ENCODE results near the gene CFD. TPM values are rescaled to one million over a fixed set of nuclear protein-coding genes. Genes with fewer than 3 reads are reported as not detected.
"Not testable (repeated sequence)": the region's sequence is repeated elsewhere in the genome, so short reads cannot be mapped to it uniquely, and the experiment has no call there.

CFD gene
- total and polyA plus RNA-seq, 4 donors: 90.8 to 227 (median 141) TPM

GRCh38 chr19:815775-816499 is 43.5 kb upstream of the CFD start:
- H3K27ac ChIP-seq (ENCODE audit: low read depth in 1 of 2, low read length in 1 of 2): no peak overlapping the region
- no peak overlapping the region for H3K4me3 ChIP-seq
- DNase-seq (no peak), ATAC-seq (ENCODE audit: insufficient read depth, low FRiP score) (no peak)
- TF ChIP-seq CTCF (IDR thresholded peaks at IDR 0.05; ENCODE audit: control extremely low read depth, extremely low read depth): no peak
- H3K36me3 ChIP-seq (ENCODE audit: control insufficient read depth in 4 of 4, insufficient read depth in 4 of 4, low read length in 4 of 4): peaks cover 3 to 26% (median 11%) of the 10 kb centered on the region in 4 donors
- 94 to 97% methylated on average over 13 of the region's 13 CpGs for WGBS, 2 donors
- H3K9me3 ChIP-seq (ENCODE audit: control insufficient read depth in 4 of 4, insufficient read depth in 3 of 4, low read length in 3 of 4): no peaks in the 10 kb centered on the region
- H3K9ac ChIP-seq (ENCODE audit: insufficient read depth in 1 of 2, low read length in 2 of 2): no peak overlapping the region
- H3K4me1 ChIP-seq (ENCODE audit: control insufficient read depth in 5 of 5, insufficient read depth in 5 of 5, low read length in 5 of 5): no peaks in the 10 kb centered on the region
- H3K27me3 ChIP-seq (ENCODE audit: control insufficient read depth in 3 of 3, insufficient read depth in 3 of 3, low read length in 2 of 3): no peaks in the 10 kb centered on the region

GRCh38 chr19:816500-816857 is 43.0 kb upstream of the CFD start:
- Histone ChIP-seq H3K9ac (ENCODE audit: insufficient read depth in 1 of 2, low read length in 2 of 2) (no peak overlapping the region), H3K4me1 (ENCODE audit: control insufficient read depth in 5 of 5, insufficient read depth in 5 of 5, low read length in 5 of 5) (peaks cover 0 to 2% (median 0%) of the 10 kb centered on the region in 5 donors), H3K27ac (ENCODE audit: low read depth in 1 of 2, low read length in 1 of 2) (no peak overlapping the region), H3K4me3 (no peak overlapping the region), H3K27me3 (ENCODE audit: control insufficient read depth in 3 of 3, insufficient read depth in 3 of 3, low read length in 2 of 3) (no peaks in the 10 kb centered on the region), H3K9me3 (ENCODE audit: control insufficient read depth in 4 of 4, insufficient read depth in 3 of 4, low read length in 3 of 4) (no peaks in the 10 kb centered on the region), H3K36me3 (ENCODE audit: control insufficient read depth in 4 of 4, insufficient read depth in 4 of 4, low read length in 4 of 4) (peaks cover 2 to 22% (median 8%) of the 10 kb centered on the region in 4 donors)
- ATAC-seq (ENCODE audit: insufficient read depth, low FRiP score): no peak
- WGBS, 2 donors: 88 to 98% methylated on average over 2 of the region's 2 CpGs
- no peak for TF ChIP-seq CTCF (IDR thresholded peaks at IDR 0.05; ENCODE audit: control extremely low read depth, extremely low read depth)
- DNase-seq: no peak

GRCh38 chr19:820212-820611 is 39.3 kb upstream of the CFD start:
- not testable (repeated sequence) for H3K9ac ChIP-seq (ENCODE audit: insufficient read depth in 1 of 2, low read length in 2 of 2); H3K4me1 ChIP-seq (ENCODE audit: control insufficient read depth in 5 of 5, insufficient read depth in 5 of 5, low read length in 5 of 5); DNase-seq; H3K36me3 ChIP-seq (ENCODE audit: control insufficient read depth in 4 of 4, insufficient read depth in 4 of 4, low read length in 4 of 4); H3K27ac ChIP-seq (ENCODE audit: low read depth in 1 of 2, low read length in 1 of 2); H3K9me3 ChIP-seq (ENCODE audit: control insufficient read depth in 4 of 4, insufficient read depth in 3 of 4, low read length in 3 of 4); H3K4me3 ChIP-seq; ATAC-seq (ENCODE audit: insufficient read depth, low FRiP score); H3K27me3 ChIP-seq (ENCODE audit: control insufficient read depth in 3 of 3, insufficient read depth in 3 of 3, low read length in 2 of 3)
- 86 to 97% methylated on average over 5 of the region's 5 CpGs for WGBS, 2 donors

- ATAC-seq (ENCODE audit: insufficient read depth, low FRiP score) (no peak), DNase-seq (no peak)
- WGBS, 2 donors: 1 to 3% methylated on average over 32 to 64 of the region's 64 CpGs
- H3K9ac ChIP-seq (ENCODE audit: insufficient read depth in 1 of 2, low read length in 2 of 2): no peak overlapping the region
- no peak for TF ChIP-seq CTCF (IDR thresholded peaks at IDR 0.05; ENCODE audit: control extremely low read depth, extremely low read depth)
- H3K27me3 ChIP-seq (ENCODE audit: control insufficient read depth in 3 of 3, insufficient read depth in 3 of 3, low read length in 2 of 3): peaks cover 0 to 4% (median 0%) of the 10 kb centered on the region in 3 donors
- H3K36me3 ChIP-seq (ENCODE audit: control insufficient read depth in 4 of 4, insufficient read depth in 4 of 4, low read length in 4 of 4): peaks cover 0 to 2% (median 0%) of the 10 kb centered on the region in 4 donors
- no peaks in the 10 kb centered on the region for H3K9me3 ChIP-seq (ENCODE audit: control insufficient read depth in 4 of 4, insufficient read depth in 3 of 4, low read length in 3 of 4)
- H3K27ac ChIP-seq (ENCODE audit: low read depth in 1 of 2, low read length in 1 of 2): no peak overlapping the region
- H3K4me1 ChIP-seq (ENCODE audit: control insufficient read depth in 5 of 5, insufficient read depth in 5 of 5, low read length in 5 of 5): peaks cover 0 to 4% (median 2%) of the 10 kb centered on the region in 5 donors
- no peak overlapping the region for H3K4me3 ChIP-seq
These were observed 38.1 kb upstream of the CFD start for GRCh38 chr19:821231-821824.
